HepG2 (cell line): ENCODE results near the gene LCAT. TPM values are rescaled to one million over a fixed set of nuclear protein-coding genes. Genes with fewer than 3 reads are reported as not detected.

Source experiments
- ATAC-seq: fragments of 200-7000 bp; cut with Tn5 transposase; 3 replicates; pipeline ENCODE4 v1.9.1; 2020; ENCODE audit warnings: mild to moderate bottlenecking, moderate library complexity
- BruUV-seq: library from RNA; stranded (reverse); fragments of 400-500 nt; replicated peaks from 2 replicates; lab custom pipeline; 2021; lab: Mats Ljungman, UMichigan
- CTCF ChIA-PET: fragments of 300-600 bp; formaldehyde crosslinking; extraction: SDS; loops from one replicate; lab custom pipeline; 2021; ENCODE audit warnings: low total read pairs, inconsistent platforms, low intra/inter-chr PET ratio; lab: Yijun Ruan, JAX
- POLR2A ChIA-PET: fragments of 350-600 bp; sonication (Branson Sonifier 250); formaldehyde crosslinking; loops from one replicate; lab custom pipeline; 2020; ENCODE audit warnings: antibody characterized with exemption, inconsistent platforms; lab: Yijun Ruan, JAX
- DNase-seq: peaks from one replicate; pipeline ENCODE4 v3.0.0-alpha.2; 2015; ENCODE audit warnings: low spot score
- FAIRE-seq: peaks from 3 replicates; lab custom pipeline; 2011; peaks lifted over from hg19 to GRCh38; lab: Jason Lieb, UNC
- H2AFZ ChIP-seq: one replicate; pipeline ENCODE4 v1.6.1; 2011; ENCODE audit warnings: low read length, inconsistent platforms
- H3K27ac ChIP-seq: fragments of 300-600 bp; 3 replicates; pipeline ENCODE4 v1.8.0; 2011; ENCODE audit warnings: mixed run types, mild to moderate bottlenecking, mixed read lengths, low read length, inconsistent platforms; ENCODE audit not compliant: insufficient read depth; ENCODE audit errors: extremely low read length
- H3K27me3 ChIP-seq, 2 experiments: fragments of 200-600 bp in 1 of 2; 2 replicates in 1 of 2; 3 replicates in 1 of 2; pipeline versions ENCODE4 v1.6.0 to v1.8.0; 2011; ENCODE audit warnings: low read length in 2 of 2, mild to moderate bottlenecking in 2 of 2, moderate library complexity in 2 of 2, inconsistent platforms in 1 of 2; ENCODE audit not compliant: insufficient read depth in 2 of 2, control insufficient read depth in 1 of 2
- H3K36me3 ChIP-seq, 2 experiments: fragments of 200-600 bp in 1 of 2; replicated peaks in 1 of 2; 2 replicates in 1 of 2; 3 replicates in 1 of 2; pipeline versions ENCODE4 v1.5.1 to v1.8.0; 2011; ENCODE audit warnings: low read length in 2 of 2, inconsistent platforms in 1 of 2; ENCODE audit not compliant: insufficient read depth in 2 of 2, control insufficient read depth in 1 of 2
- H3K4me1 ChIP-seq: 2 replicates; pipeline ENCODE4 v1.5.1; 2012; ENCODE audit warnings: low read length, inconsistent platforms; ENCODE audit not compliant: insufficient read depth
- H3K4me2 ChIP-seq: 2 replicates; pipeline ENCODE4 v1.6.0; 2011; ENCODE audit warnings: low read depth, low read length, inconsistent platforms
- H3K4me3 ChIP-seq, 3 experiments: fragments of 200-600 bp in 1 of 3; sonication (generic), shearing (Covaris generic) in 1 of 3; replicated peaks in 1 of 3; 2 replicates each; pipeline ENCODE4 v1.5.1; 2011 to 2016; ENCODE audit warnings: low read length in 3 of 3, inconsistent platforms in 2 of 3, low read depth in 2 of 3, mild to moderate bottlenecking in 2 of 3, control low read depth in 1 of 3, mixed read lengths in 1 of 3; ENCODE audit not compliant: insufficient read depth in 1 of 3
- H3K79me2 ChIP-seq: one replicate; pipeline ENCODE4 v1.6.1; 2011; ENCODE audit warnings: low read length, inconsistent platforms; ENCODE audit not compliant: insufficient read depth
- H3K9ac ChIP-seq: 2 replicates; pipeline ENCODE4 v1.6.0; 2011; ENCODE audit warnings: mild to moderate bottlenecking, low read depth, low read length, inconsistent platforms; ENCODE audit not compliant: insufficient read depth
- H3K9me3 ChIP-seq: 2 replicates; pipeline ENCODE4 v1.5.1; 2012; ENCODE audit warnings: mild to moderate bottlenecking, low read length
- H4K20me1 ChIP-seq: 2 replicates; pipeline ENCODE4 v1.6.0; 2011; ENCODE audit warnings: inconsistent platforms, mild to moderate bottlenecking, low read length, moderate library complexity; ENCODE audit not compliant: insufficient read depth
- HIVEP1 ChIP-seq: sonication (generic); formaldehyde crosslinking; IDR thresholded peaks from 2 replicates; pipeline ENCODE4 v1.4.0; 2020; ENCODE audit warnings: mild to moderate bottlenecking, missing genetic modification reagents
- MAFG ChIP-seq: sonication (generic); formaldehyde crosslinking; IDR thresholded peaks from 2 replicates; pipeline ENCODE4 v1.5.1; 2020; ENCODE audit warnings: mild to moderate bottlenecking, missing genetic modification reagents
- MAZ ChIP-seq, 2 experiments: sonication (generic) in 1 of 2; formaldehyde crosslinking in 1 of 2; IDR thresholded peaks; 2 replicates each; pipeline versions ENCODE4 v1.5.0 to v1.6.1; 2012 to 2020; ENCODE audit warnings: low read depth in 2 of 2, mild to moderate bottlenecking in 2 of 2, borderline replicate concordance in 1 of 2, improper control_type of control experiment in 1 of 2, low read length in 1 of 2, missing genetic modification reagents in 1 of 2, moderate library complexity in 1 of 2
- SIN3A ChIP-seq: IDR thresholded peaks from 2 replicates; pipeline ENCODE4 v1.6.1; 2011; ENCODE audit warnings: low read depth, mild to moderate bottlenecking, control low read depth, low read length, borderline replicate concordance
- TAF1 ChIP-seq: sonication (generic); formaldehyde crosslinking; IDR thresholded peaks from 2 replicates; pipeline ENCODE4 v1.4.0; 2020; ENCODE audit warnings: missing genetic modification reagents
- ZFP36 ChIP-seq: fragments of 150-350 bp; IDR thresholded peaks from 2 replicates; pipeline ENCODE4 v1.6.1; 2018; ENCODE audit warnings: borderline replicate concordance, low read length, low read depth; ENCODE audit not compliant: partially characterized antibody
- ZNF20 ChIP-seq: sonication (generic); formaldehyde crosslinking; IDR thresholded peaks from 2 replicates; pipeline ENCODE4 v1.4.0; 2020; ENCODE audit warnings: mild to moderate bottlenecking, moderate library complexity, missing genetic modification reagents
- ZNF441 ChIP-seq: sonication (generic); formaldehyde crosslinking; IDR thresholded peaks from 2 replicates; pipeline ENCODE4 v1.7.0; 2021; ENCODE audit warnings: missing genetic modification reagents, borderline replicate concordance
- WGBS: methylation state at CpG from one replicate; pipeline ENCODE4 v1.1.6; 2017; ENCODE audit warnings: low lambda C conversion rate; 5-methylcytosine and 5-hydroxymethylcytosine counted together
- in situ Hi-C: cut with HindIII; loops from 2 replicates; pipeline ENCODE4 v1.10.0; 2017; ENCODE audit warnings: low pct_unique_long_range_greater_than_20kb; ENCODE audit not compliant: extremely low pct_ligation_motif_present
- intact Hi-C: fragments of 100-400 bp; cut with micrococcal nuclease; formaldehyde crosslinking; loops from one replicate; pipeline ENCODE4 v1.10.0; 2022; ENCODE audit not compliant: unreplicated experiment
- polyA plus RNA-seq, 8 experiments: library from polyadenylated mRNA; depleted of rRNA in 3 of 8; stranded (reverse) in 7 of 8; unstranded in 1 of 8; fragments of >200 nt; fragmentation: Illumina TruSeq in 4 of 8; extraction: Trizol in 4 of 8; gene quantifications; 2 replicates each; pipeline versions ENCODE4 v1.2.1 to v1.2.3, GENCODE V29; 2011 to 2016; ENCODE audit warnings: low read depth in 4 of 8, missing spikeins in 1 of 8, mixed read lengths in 1 of 8; ENCODE audit not compliant: insufficient read depth in 1 of 8
- total RNA-seq, 5 experiments: library from RNA; depleted of rRNA; stranded (reverse); fragments of >200 nt; fragmentation: Illumina TruSeq; extraction: Trizol; gene quantifications; 2 replicates each; pipeline ENCODE4 v1.2.3, GENCODE V29; 2016; ENCODE audit warnings: low read depth in 1 of 5
- TF ChIP-seq, protein P1 (sequence below): sonication (generic); formaldehyde crosslinking; IDR thresholded peaks from 2 replicates; pipeline ENCODE4 v1.8.0; 2022; ENCODE audit warnings: missing genetic modification reagents, mild to moderate bottlenecking, inconsistent platforms, borderline replicate concordance
- TF ChIP-seq, protein P2 (sequence below): sonication (generic); formaldehyde crosslinking; IDR thresholded peaks from 2 replicates; pipeline ENCODE4 v1.5.0; 2020; ENCODE audit warnings: missing genetic modification reagents
- TF ChIP-seq, protein P3 (sequence below): IDR thresholded peaks from 2 replicates; pipeline ENCODE4 v1.6.1; 2018; ENCODE audit warnings: missing genetic modification reagents
- TF ChIP-seq, protein P4 (sequence below): fragments of 450-650 bp; IDR thresholded peaks from 2 replicates; pipeline ENCODE4 v1.6.1; 2016
- TF ChIP-seq, protein P5 (sequence below): sonication (generic); formaldehyde crosslinking; IDR thresholded peaks from 2 replicates; pipeline ENCODE4 v1.8.0; 2022; ENCODE audit warnings: mild to moderate bottlenecking, missing genetic modification reagents, moderate library complexity

LCAT gene
- total and polyA plus RNA-seq, 2 of the 13 experiments (the other 11 are each of a cell fraction or from before 2014, with no cell fraction given), result 36.1 to 38.9 TPM

DNA sequence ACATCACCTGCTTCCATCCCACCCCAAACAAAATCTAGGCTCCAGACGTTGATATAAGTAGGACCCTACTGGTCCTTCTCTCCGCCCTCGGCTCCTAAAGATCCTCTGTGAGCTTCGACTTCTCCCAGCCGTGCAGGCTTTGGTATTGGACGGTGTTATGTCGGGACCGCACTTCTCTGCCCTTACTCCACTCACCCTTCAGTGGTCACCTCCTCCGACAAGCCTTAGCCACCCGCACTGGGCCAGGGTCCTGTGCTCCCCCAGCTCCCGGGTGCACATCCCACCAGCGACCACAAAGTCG, 8.9 kb downstream of the LCAT start (continued):
- TF ChIP-seq, protein P1, sequence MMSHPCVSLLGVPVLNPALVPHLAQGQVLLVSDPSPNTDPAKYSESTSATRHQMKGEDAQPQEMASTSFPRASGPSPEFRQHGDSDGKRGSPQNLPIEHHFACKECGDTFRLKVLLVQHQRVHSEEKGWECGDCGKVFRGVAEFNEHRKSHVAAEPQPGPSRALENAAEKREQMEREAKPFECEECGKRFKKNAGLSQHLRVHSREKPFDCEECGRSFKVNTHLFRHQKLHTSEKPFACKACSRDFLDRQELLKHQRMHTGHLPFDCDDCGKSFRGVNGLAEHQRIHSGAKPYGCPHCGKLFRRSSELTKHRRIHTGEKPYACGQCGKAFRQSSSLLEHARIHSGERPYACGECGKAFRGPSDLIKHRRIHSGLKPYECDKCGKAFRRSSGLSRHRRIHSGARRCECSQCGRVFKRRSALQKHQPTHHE (CRISPR knock-in tag), result no peak
- TF ChIP-seq, protein P2, sequence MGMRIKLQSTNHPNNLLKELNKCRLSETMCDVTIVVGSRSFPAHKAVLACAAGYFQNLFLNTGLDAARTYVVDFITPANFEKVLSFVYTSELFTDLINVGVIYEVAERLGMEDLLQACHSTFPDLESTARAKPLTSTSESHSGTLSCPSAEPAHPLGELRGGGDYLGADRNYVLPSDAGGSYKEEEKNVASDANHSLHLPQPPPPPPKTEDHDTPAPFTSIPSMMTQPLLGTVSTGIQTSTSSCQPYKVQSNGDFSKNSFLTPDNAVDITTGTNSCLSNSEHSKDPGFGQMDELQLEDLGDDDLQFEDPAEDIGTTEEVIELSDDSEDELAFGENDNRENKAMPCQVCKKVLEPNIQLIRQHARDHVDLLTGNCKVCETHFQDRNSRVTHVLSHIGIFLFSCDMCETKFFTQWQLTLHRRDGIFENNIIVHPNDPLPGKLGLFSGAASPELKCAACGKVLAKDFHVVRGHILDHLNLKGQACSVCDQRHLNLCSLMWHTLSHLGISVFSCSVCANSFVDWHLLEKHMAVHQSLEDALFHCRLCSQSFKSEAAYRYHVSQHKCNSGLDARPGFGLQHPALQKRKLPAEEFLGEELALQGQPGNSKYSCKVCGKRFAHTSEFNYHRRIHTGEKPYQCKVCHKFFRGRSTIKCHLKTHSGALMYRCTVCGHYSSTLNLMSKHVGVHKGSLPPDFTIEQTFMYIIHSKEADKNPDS, result peak; percentile 63; the same call in 1 of the 2 replicates
- TF ChIP-seq ZNF441 (CRISPR knock-in tag), result 0 out of 2 replicates have a peak, but pooled peaks have one; percentile 5

DNA sequence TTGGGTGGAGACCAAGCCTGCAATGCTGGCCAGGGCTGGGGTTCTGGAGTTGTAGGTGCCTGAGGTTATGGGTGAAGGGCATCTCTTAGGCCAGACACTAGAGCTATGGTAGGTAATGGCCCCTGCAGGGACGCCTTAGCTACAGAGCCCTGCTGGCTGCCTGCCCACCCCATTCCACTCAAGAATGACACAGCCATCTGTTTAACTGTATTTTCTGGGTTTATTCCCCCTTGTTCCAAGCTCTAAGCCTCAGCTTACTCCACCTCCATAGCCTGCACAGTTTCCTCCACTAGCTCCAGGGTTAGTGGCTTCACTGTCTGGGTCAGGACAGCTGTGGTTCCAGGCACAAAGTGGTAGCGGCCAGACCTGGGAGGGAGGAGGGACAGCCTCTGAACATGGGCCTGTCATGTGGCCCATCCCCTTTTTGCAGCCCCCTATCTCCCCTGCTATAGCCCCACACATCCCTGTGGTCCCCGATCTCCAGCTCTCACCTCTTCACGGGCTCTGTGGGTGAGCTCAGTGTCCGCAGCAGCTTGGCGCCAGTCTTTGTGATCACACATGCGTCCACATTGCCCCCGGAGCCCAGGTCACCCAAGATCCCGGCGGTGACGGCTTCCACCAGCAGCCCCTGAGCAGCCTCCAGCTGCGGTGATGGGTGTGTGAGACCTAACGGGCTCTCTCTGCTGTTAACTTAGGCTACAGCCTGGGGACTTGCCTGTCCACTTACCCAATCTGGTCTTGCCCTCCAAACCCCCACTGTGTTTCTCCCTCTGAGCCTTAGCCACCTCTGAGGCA, 9.4 kb downstream of the LCAT start:
- Histone ChIP-seq H3K4me3 (peak overlapping the region; percentile 86 to 97 (median 97)), H3K36me3 (peaks cover 6 to 11% of the 10 kb centered on the region in 2 experiments; a peak in 2 of 5 replicates), H3K9me3 (no peaks in the 10 kb centered on the region), H4K20me1 (no peaks in the 10 kb centered on the region), H3K4me2 (peak overlapping the region; percentile 99), H3K79me2 (peaks cover 24% of the 10 kb centered on the region), H3K9ac (peak overlapping the region; percentile 67), H2AFZ (no peak overlapping the region), H3K27ac (peak overlapping the region; percentile 35), H3K27me3 (no peaks in the 10 kb centered on the region; a peak in 1 of 5 replicates), H3K4me1 (peaks cover 30% of the 10 kb centered on the region)
- DNase-seq (no peak), ATAC-seq (peak; percentile 3), FAIRE-seq (no peak)
- WGBS, result 50% methylated on average over 5 of the region's 13 CpGs
- BruUV-seq, result no TSS peak
- POLR2A ChIA-PET, result interaction anchor here (0.6 to 4.6 kb wide), 14 partner anchors 9 to 145 kb away, joined by 3 to 40 read pairs (median 8); partner anchors contain the start of genes LCAT, PSKH1, RANBP10 and TSNAXIP1
- CTCF ChIA-PET, result interaction anchor here (2.4 kb wide), 1 partner anchor 118 kb away, joined by 6 read pairs; no protein-coding TSS in a partner anchor
- in situ Hi-C loops (loop anchor here (10.0 kb wide), 1 partner anchor 270 kb away; the partner anchor contains the start of genes ACD, C16orf86, ENKD1 and PARD6A), intact Hi-C loops (loop anchor here (1.0 kb wide), 2 partner anchors 9 to 106 kb away; no protein-coding TSS in a partner anchor)
- TF ChIP-seq SIN3A, result 0 out of 2 replicates have a peak, but pooled peaks have one; percentile 5
- TF ChIP-seq, protein P3, sequence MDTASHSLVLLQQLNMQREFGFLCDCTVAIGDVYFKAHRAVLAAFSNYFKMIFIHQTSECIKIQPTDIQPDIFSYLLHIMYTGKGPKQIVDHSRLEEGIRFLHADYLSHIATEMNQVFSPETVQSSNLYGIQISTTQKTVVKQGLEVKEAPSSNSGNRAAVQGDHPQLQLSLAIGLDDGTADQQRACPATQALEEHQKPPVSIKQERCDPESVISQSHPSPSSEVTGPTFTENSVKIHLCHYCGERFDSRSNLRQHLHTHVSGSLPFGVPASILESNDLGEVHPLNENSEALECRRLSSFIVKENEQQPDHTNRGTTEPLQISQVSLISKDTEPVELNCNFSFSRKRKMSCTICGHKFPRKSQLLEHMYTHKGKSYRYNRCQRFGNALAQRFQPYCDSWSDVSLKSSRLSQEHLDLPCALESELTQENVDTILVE (CRISPR knock-in tag), result no peak
- TF ChIP-seq ZNF20, result no peak
- TF ChIP-seq, protein P4, sequence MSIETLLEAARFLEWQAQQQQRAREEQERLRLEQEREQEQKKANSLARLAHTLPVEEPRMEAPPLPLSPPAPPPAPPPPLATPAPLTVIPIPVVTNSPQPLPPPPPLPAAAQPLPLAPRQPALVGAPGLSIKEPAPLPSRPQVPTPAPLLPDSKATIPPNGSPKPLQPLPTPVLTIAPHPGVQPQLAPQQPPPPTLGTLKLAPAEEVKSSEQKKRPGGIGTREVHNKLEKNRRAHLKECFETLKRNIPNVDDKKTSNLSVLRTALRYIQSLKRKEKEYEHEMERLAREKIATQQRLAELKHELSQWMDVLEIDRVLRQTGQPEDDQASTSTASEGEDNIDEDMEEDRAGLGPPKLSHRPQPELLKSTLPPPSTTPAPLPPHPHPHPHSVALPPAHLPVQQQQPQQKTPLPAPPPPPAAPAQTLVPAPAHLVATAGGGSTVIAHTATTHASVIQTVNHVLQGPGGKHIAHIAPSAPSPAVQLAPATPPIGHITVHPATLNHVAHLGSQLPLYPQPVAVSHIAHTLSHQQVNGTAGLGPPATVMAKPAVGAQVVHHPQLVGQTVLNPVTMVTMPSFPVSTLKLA, result no peak
- TF ChIP-seq HIVEP1 (CRISPR knock-in tag), result no peak; the same call in 1 of the 2 replicates
- TF ChIP-seq TAF1, result no peak
- no peak for TF ChIP-seq ZFP36
- TF ChIP-seq MAFG (CRISPR knock-in tag), result no peak
- TF ChIP-seq, protein P5, sequence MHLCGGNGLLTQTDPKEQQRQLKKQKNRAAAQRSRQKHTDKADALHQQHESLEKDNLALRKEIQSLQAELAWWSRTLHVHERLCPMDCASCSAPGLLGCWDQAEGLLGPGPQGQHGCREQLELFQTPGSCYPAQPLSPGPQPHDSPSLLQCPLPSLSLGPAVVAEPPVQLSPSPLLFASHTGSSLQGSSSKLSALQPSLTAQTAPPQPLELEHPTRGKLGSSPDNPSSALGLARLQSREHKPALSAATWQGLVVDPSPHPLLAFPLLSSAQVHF (CRISPR knock-in tag), result no peak
- TF ChIP-seq MAZ (IDR thresholded peaks at IDR 0.05; ENCODE audit: borderline replicate concordance, low read depth, low read length), result no peak
- TF ChIP-seq MAZ (CRISPR knock-in tag; IDR thresholded peaks at IDR 0.05; ENCODE audit: low read depth), result no peak; the same call in 1 of the 2 replicates
